Tibial nerve (tissue), 3 donors: Measurements from ENCODE around the gene RGS7.

ENCODE experiments used
- POLR2A ChIP-seq, 2 donors: fragments of 450-650 bp; IDR thresholded peaks; one replicate each; pipeline ENCODE4 v1.6.1; 2017; ENCODE audit warnings: antibody characterized with exemption in 2 of 2, mild to moderate bottlenecking in 2 of 2, moderate library complexity in 2 of 2
- TF ChIP-seq, protein P1 (sequence below), 5 experiments: fragments of 200-600 bp in 3 of 5; fragments of 450-650 bp in 2 of 5; sonication (generic) in 3 of 5; IDR thresholded peaks; one replicate each; pipeline ENCODE4 v1.5.1; 2016 to 2019; ENCODE audit warnings: antibody characterized with exemption in 5 of 5, mild to moderate bottlenecking in 3 of 5, moderate library complexity in 2 of 5

DNA sequence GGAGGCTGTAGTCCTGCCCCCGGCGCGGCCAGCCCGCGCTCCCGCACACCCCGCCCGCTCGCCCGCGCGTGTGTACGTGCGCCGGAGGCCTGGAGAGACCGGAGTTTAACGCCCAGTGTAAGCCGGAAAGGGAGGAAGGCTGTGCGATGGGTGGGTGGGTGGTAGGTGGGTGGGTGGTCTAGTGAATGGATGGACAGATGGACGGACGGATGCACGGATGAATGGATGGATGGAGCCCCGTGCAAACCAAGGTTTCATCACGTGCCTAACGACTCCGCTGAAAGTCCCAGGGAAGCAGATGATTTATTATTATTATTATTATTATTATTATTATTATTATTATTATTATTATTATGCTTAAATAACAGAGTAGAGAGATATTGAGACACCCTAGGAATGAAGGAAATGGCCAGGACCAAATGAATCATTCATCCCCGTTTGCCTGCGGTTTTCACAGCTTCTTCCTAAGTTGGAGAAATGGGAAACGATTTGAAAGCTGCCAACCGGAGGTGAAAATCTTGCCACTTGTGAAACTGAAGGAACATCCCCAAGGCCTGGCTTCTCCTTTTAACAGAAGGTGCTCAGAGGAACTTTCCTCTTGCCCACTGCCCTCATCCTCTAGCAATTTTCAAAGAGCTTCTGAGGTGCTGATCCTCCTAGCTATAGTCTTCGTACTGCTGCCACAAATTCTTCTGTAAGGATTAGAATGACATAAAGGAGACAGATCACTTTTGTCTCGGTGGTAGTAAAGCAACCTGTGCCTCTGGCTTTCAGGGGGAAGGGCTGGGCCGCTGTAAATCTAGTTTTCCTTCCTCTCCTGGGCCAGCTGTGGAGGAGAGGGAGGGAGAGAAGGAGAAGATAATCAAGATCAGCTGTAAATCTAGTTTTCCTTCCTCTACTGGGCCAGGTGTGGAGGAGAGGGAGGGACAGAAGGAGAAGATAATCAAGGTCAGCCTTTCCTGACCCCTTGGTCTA is 648 bp upstream of the RGS7 start:
- TF ChIP-seq, protein P1, sequence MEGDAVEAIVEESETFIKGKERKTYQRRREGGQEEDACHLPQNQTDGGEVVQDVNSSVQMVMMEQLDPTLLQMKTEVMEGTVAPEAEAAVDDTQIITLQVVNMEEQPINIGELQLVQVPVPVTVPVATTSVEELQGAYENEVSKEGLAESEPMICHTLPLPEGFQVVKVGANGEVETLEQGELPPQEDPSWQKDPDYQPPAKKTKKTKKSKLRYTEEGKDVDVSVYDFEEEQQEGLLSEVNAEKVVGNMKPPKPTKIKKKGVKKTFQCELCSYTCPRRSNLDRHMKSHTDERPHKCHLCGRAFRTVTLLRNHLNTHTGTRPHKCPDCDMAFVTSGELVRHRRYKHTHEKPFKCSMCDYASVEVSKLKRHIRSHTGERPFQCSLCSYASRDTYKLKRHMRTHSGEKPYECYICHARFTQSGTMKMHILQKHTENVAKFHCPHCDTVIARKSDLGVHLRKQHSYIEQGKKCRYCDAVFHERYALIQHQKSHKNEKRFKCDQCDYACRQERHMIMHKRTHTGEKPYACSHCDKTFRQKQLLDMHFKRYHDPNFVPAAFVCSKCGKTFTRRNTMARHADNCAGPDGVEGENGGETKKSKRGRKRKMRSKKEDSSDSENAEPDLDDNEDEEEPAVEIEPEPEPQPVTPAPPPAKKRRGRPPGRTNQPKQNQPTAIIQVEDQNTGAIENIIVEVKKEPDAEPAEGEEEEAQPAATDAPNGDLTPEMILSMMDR (IDR thresholded peaks at IDR 0.05): no peak
- no peak for TF ChIP-seq POLR2A (IDR thresholded peaks at IDR 0.05)
